ENCODE results near the gene SYNM. TPM values are rescaled to one million over a fixed set of nuclear protein-coding genes. Genes with fewer than 3 reads are reported as not detected.

SYNM gene
- polyA plus RNA-seq, 3 donors = 2.0 to 2.2 (median 2.0) TPM

GRCh38 chr15:99137111-99137546 is 32.2 kb downstream of the SYNM start:
- no peak for DNase-seq

- no peak for DNase-seq
Observed at GRCh38 chr15:99137877-99138276, 33.0 kb downstream of the SYNM start.

GRCh38 chr15:99138491-99138982 is 33.7 kb downstream of the SYNM start:
- DNase-seq = no peak

DNA sequence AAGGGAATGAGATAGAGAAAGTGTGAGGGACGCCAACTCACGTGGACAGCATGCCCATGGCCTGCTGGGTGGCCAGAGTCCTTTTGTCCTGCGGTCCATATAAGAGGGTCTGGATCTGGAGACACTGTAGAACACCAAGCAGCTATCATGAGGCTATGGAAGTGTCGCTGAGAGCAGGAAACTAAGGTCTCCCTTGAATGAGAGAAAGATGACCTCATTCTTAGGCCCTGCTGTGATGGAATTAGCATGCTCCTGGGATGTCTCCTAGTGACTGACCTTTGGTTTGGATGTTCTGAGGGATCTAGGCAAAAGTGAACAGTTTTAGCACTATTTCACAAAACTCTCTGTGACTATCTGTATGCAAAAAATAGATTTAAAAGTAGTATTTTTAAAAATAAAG is 34.4 kb downstream of the SYNM start:
- DNase-seq = no peak

- DNase-seq = no peak
Observed at GRCh38 chr15:99140590-99140989, 35.7 kb downstream of the SYNM start.

DNA sequence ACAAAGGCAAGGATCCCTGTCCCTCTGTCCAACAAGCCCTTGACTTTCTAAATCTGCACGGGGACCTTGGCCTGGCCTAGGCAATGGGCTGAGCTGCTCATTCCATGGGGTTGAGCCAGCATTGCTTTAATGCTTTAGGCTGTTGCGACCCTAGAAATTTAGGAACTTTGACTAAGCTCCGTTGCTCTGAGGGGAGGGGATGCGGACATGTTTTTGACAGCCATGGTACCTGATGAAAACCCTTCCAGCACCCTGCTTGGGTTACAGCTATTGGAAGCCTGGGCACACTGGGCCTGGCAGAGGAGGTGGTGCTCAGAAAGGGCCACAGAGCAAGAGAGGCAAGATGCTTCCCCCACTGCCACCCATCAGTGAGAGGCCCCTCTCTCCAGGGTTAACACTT is 37.1 kb downstream of the SYNM start:
- DNase-seq = no peak

- DNase-seq = no peak
Observed at GRCh38 chr15:99142562-99142961, 37.7 kb downstream of the SYNM start.

DNA sequence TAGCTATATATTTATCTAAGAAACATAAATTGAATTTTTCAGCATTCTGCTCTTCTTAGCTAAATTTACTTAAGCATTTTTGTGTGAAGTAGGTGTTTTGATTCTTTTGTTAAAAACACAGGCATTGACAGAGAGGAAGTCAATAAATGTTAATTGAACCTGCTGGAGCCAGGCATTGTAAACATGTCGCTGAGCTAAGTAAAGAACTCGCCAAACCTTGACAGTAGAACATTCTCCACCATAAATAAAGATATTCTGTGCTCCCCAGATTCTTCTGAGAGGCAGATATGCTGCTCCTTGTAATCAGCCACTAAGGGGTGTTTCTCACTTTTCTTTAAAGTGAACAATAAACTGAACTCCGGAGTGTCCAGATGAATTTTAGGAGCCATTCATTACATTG is 38.4 kb downstream of the SYNM start:
- no peak for DNase-seq

- DNase-seq = no peak
Observed at GRCh38 chr15:99143655-99144610, 39.1 kb downstream of the SYNM start.

DNA sequence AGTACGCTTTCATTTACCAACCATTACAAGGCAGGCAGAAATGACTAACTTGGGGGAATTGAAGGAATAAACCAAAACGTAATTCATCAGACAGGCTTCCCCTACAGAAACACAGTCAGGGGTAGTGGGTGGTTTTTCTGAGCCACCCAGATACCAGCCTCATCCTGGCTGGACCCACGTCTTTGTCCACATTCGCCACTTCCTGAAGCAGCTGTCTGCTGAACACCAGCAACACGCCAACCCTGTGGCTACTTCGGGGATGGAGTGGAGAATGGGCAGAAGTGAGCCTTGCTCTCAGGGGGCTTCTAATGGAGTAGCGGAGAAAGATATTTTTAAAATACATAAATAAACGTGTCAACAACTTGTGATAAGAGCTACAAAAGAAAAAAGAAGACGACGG is 40.1 kb downstream of the SYNM start:
- no peak for DNase-seq

GRCh38 chr15:99145778-99146177 is 40.9 kb downstream of the SYNM start:
- no peak for DNase-seq

DNA sequence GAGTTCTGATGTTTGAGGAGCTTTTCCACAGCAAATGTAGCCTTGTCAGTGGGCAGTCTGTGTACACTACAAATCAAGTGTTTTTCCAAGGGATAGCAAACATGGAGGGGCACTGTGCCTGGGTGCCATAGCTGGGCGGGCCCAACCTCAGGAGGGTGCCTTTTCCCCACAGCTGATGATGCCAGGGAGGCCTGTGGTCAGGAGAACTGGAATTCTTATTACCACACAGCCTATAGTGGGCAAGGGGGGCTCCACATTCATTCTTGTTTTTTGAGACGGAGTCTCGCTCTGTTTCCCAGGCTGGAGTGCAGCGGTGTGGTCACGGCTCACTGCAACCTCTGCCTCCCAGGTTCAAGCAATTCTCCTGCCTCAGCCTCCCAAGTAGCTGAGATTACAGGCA is 41.8 kb downstream of the SYNM start:
- DNase-seq = no peak

DNA sequence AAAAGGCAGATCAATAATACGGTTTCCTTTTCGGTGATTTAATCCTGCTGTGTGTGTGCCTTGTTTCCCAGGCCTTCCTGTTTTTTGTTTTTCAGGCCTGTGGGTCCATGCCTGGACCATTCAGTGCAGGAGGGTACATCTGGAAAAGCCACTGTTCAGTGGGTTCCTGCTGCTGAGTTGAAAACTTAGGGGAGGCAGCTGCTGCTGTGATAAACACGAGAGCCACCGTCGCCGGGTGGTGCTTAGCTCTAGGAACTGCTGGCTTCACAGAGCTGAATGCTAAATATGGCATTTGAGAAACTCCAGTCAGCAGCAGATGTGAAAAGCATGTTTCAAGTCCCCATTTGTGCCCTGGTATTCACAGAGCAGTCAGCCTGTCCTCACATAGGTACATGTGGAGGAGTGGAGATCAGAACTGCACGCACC is 44.0 kb downstream of the SYNM start:
- DNase-seq = no peak

DNA sequence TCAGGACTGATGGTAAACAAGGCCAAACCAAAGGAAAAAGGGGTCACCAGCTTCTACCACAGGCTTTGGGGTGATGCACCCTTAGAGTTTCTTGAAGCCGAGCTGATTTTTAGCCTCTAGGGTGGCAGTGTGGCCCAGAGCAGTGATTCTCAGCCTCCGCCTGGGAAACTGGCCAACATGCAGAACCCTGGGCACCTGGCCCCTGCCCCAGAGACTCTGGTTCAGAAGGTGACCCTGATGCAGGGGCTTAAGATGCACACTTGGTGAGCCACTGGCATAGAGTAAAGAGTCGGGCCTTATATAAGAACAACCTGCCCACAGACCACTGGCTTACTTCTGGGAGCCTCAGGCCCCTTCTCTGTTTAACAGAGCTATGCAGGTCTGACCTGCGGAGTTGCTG is 44.5 kb downstream of the SYNM start:
- no peak for DNase-seq

DNA sequence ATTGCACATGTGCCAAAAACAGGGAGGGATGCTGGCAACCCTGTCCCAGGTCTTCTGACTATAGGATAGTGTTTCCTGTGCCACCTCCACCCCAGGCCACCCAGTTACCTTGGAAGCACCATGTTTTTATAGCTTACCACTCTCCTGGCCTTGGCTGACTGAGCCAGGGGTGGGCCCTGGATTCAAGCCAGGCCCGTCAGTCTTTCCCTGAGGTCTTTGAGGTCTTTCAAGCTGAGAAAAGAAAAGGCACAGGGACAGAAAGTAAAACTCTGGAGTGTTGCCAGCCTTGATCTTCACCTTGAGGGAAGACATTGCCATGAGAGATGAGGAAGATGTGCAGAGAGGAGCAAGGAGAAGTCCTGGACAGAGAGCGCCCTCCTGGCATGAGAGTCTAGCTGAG is 46.3 kb downstream of the SYNM start:
- DNase-seq = no peak

DNA sequence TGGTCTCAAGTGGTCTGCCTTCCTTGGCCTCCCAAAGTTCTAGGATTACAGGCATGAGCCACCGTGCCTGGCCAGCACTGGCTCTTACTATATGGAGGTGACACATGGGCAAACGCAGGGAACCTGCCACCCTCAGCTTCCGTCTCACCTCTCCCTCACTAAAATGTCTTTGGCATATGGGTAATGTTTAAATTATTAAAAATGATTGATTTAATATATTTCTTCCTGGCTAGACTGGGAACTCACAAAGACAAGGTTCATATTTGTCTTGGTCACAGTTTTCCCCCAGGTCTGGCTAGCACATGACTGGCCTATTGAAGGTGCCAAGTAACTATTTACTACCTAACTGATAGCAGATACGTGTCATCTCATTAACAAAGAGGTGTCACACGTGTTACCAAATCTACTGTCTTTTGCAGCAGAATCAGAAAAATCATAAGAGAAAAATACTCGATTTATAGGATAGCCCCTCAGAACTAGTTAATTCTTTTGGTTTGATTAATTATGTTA is 48.2 kb downstream of the SYNM start:
- no peak for DNase-seq

- DNase-seq = no peak
Observed at GRCh38 chr15:99154271-99154670, 49.4 kb downstream of the SYNM start.

DNA sequence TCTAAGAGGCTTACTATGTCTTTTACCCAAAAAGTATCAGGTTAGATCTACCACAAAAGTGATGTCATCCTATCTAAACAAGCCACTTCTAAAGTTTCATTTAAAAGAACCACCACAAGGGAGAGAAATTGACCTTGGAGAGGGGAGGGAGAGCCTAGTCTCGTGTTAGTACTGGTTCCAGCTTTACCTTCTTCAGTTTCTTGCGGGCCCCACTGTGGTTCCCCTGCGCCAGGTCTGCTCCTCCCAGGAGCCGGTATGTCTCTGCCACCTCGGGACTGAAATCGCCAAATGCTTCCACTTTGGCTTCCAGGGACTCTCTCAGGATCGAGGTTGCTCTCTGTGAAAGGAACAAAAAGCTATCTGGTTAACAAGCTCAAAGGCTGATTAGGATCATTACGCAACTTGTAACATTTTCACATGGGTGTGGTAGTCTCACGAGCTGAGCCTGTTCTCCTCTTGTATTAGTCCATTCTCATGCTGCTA is 51.1 kb downstream of the SYNM start:
- no peak for DNase-seq

GRCh38 chr15:99157456-99157855 is 52.6 kb downstream of the SYNM start:
- no peak for DNase-seq

GRCh38 chr15:99158626-99159412 is 53.9 kb downstream of the SYNM start:
- no peak for DNase-seq

DNA sequence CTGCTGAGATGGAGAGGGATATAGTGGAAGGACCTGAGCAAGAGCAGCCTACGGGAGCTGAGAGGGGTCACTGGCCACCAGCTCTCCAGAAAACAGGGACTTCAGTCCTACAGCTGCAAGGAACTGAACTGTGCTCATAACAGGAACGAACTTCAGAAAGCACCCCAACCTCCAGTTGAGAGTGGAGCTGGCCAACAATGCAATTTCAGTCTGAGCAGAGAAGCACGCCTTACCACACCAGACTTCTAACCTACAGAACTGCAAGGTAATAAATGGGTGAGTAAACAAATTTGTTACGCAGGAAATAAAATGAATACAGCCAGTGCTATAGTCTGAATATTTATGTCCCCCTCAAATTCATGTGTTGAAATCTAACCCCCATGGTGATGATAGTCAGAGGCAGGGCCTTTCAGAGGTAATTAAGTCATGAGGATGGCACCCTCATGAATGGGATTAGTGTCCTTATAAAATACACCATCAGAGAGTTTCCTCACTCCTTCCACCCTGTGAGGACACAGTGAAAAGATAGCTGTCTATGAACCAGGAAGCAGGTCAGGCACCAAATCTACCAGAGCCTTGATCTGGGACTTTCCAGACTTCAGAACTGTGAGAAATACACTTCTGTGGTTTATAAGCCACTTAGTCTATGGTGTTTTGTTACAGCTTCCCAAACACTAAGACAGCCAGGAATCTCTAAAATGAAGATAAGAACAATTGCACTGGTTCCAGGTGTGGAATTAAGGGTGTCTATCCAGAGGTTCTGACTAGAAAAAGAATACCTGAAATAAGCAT is 58.6 kb downstream of the SYNM start:
- no peak for DNase-seq

- no peak for DNase-seq
Observed at GRCh38 chr15:99164119-99164518, 59.2 kb downstream of the SYNM start.

Measured in renal pelvis (tissue), 4 donors.